GM19351 (cell line): ENCODE measurements around the gene RIMS3.
A peak's percentile ranks its signal among the peaks of the same experiment; 100 is the strongest.
"Not testable (repeated sequence)": the region's sequence is repeated elsewhere in the genome, so short reads cannot be mapped to it uniquely, and the experiment has no call there.

ENCODE experiments used
- ATAC-seq: cut with Tn5 transposase; IDR thresholded peaks from one replicate; pipeline ENCODE4 v1.9.1; 2021; ENCODE audit warnings: mild to moderate bottlenecking, moderate library complexity; ENCODE audit not compliant: unreplicated experiment

RIMS3 gene

GRCh38 chr1:40665335-40666171 lies at the start of gene RIMS3:
Gene RIMS3, minus strand, starts transcription at chr1:40665682. Its CDS starts 23,757 bp downstream, at chr1:40641925.
- peak; percentile 83 for ATAC-seq

GRCh38 chr1:40712997-40713396 lies 47.5 kb upstream of the RIMS3 start:
- no peak for ATAC-seq

- no peak for ATAC-seq
Measured at GRCh38 chr1:40712405-40712944, 47.0 kb upstream of the RIMS3 start.

GRCh38 chr1:40711465-40712404 lies 46.3 kb upstream of the RIMS3 start:
- ATAC-seq: no peak

GRCh38 chr1:40710581-40711315 lies 45.3 kb upstream of the RIMS3 start:
- no peak for ATAC-seq

GRCh38 chr1:40709802-40710278 lies 44.4 kb upstream of the RIMS3 start:
- no peak for ATAC-seq

GRCh38 chr1:40709100-40709801 lies 43.8 kb upstream of the RIMS3 start:
- ATAC-seq: peak; percentile 90

- peak; percentile 74 for ATAC-seq
Measured at GRCh38 chr1:40708750-40709099, 43.2 kb upstream of the RIMS3 start.

GRCh38 chr1:40706626-40707025 lies 41.1 kb upstream of the RIMS3 start:
- ATAC-seq: no peak

- ATAC-seq: no peak
Measured at GRCh38 chr1:40704817-40705733, 39.6 kb upstream of the RIMS3 start.

GRCh38 chr1:40703316-40703715 lies 37.8 kb upstream of the RIMS3 start:
- ATAC-seq: no peak

- ATAC-seq: not testable (repeated sequence)
Measured at GRCh38 chr1:40702810-40703209, 37.3 kb upstream of the RIMS3 start.

GRCh38 chr1:40701684-40702083 lies 36.2 kb upstream of the RIMS3 start:
- ATAC-seq: no peak

GRCh38 chr1:40699787-40700186 lies 34.3 kb upstream of the RIMS3 start:
- peak; percentile 88 for ATAC-seq

- no peak for ATAC-seq
Measured at GRCh38 chr1:40697436-40697835, 32.0 kb upstream of the RIMS3 start.

- no peak for ATAC-seq
Measured at GRCh38 chr1:40696294-40696693, 30.8 kb upstream of the RIMS3 start.

GRCh38 chr1:40694353-40694874 lies 28.9 kb upstream of the RIMS3 start:
- no peak for ATAC-seq

GRCh38 chr1:40693425-40693824 lies 27.9 kb upstream of the RIMS3 start:
- no peak for ATAC-seq

- ATAC-seq: no peak
Measured at GRCh38 chr1:40692429-40692895, 27.0 kb upstream of the RIMS3 start.
